Activated CD4-positive, alpha-beta T cell treated with anti-CD3 and anti-CD28 coated beads, Interleukin-10, Interleukin-2, amounts not matched to agents 100 ng/mL and 50 ng/mL, durations not matched to agents 16 hours and 8 hours (primary cell): ENCODE measurements around the gene VASH2.
"Not testable (repeated sequence)": the region's sequence is repeated elsewhere in the genome, so short reads cannot be mapped to it uniquely, and the experiment has no call there.

ENCODE experiments used
- DNase-seq: peaks from one replicate; pipeline ENCODE4 v3.0.0-alpha.2; 2020

Gene VASH2

DNA sequence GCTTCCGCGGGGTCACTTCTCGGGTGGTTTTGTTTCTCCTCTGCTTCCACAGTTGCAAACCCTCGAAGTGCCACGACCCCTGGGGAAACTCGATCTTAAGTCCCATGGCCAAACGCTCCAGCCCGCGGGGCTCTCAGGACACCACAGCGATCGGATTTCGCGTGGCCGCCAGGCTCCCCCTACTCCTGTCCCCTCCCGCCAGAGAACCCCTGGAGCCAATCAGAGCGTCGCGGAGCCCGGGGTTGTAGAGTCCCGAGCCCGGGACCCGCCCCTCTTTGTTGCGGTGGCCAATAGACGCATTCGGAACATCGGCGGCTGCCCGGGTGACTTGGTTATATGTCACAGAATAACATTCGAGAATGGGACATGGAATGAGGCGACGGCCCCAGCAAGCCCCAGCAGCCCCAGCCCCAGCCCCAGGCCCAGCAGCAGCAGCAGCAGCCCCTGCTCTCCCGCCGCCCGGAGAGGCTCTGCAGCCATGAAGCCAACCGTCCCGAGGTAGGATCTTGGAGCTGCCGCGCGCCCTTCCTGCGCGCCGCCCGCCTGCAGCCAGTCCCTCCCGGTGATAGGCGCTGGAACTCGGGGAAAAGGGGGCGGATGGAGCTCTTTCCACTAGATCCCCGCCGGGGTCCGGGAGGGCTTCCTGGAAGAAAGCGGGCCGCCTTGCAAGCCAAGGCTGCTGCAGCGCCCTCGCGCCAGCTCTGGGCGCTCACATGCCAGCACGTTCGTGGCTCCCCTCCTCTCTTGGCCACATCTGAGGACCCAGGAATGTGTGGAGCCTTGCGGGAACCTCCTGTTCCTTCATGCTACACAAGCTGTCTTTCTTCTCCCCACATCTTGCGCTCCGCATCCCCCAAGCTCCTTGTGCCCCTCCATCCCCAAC is at the start of gene VASH2:
TSS of gene VASH2 (plus strand) at position 299 of the 883 bp plus-strand sequence. CDS start 1,002 bp downstream, outside the sequence.
- DNase-seq = peak; percentile 74

DNA sequence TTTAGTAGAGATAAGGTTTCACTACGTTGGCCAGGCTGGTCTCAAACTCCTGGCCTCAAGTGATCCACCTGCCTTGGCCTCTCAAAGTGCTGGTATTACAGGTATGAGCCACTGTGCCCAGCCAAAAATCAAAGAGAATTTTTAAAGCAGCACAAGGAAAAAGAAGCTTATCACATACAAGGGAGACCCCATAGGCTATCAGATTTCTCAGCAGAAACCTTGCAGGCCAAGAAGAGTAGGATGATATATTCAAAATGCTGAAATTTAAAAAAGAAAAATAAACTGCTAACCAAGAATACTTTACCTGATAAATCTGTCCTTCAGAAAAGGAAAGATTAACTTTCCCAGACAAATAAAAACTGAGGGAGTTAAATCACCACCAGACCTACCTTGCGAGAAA is 49.1 kb upstream of the VASH2 start:
- no peak for DNase-seq

DNA sequence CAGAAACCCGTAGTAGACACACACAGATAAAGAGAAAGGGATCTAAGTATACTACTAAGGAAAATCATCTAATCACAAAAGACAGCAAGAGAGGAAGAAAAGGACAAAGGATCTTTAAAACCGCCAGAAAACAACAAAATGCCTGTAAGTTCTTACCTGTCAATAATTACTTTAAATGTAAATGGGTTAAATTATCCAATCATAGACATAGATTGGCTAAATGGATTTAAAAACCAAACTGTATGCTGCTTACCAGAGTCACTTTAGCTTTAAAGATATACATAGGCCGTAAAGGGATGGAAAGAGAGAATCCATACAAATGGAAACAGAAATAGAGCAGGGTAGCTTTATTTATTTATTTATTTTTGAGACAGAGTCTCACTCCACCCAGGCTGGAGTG is 48.3 kb upstream of the VASH2 start:
- DNase-seq = no peak

DNA sequence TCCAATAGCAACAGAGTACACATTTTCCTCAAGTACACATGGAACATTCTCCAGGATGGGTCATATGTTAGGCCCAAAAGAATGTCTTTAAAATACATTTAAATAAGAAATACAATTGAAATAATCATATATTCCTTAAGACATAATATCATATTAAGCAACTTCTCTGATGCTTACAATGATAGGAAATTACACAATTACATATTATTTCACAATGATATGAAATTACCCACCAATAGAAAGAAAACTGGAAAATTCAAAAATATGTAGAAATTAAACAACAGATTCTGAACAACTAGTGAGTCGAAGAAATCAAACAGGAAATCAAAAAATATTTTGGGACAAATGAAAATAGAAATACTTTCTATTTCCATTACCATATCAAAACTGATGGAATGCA is 46.7 kb upstream of the VASH2 start:
- DNase-seq = no peak

DNA sequence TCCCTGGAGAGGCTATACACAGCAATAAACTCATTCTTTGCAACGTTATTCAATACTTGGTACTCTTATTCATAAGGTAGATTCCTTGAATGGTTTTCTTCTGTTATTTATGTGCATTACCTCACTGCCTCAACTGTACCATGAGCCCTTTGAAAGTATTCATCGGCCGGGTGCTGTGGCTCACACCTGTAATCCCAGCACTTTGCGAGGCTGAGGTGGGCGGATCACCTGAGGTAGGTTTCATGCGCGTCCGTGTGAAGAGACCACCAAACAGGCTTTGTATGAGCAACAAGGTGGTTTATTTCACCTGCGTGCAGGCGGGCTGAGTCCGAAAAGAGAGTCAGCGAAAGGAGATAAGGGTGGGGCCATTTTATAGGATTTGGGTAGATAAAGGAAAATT is 42.3 kb upstream of the VASH2 start:
- DNase-seq = not testable (repeated sequence)

DNA sequence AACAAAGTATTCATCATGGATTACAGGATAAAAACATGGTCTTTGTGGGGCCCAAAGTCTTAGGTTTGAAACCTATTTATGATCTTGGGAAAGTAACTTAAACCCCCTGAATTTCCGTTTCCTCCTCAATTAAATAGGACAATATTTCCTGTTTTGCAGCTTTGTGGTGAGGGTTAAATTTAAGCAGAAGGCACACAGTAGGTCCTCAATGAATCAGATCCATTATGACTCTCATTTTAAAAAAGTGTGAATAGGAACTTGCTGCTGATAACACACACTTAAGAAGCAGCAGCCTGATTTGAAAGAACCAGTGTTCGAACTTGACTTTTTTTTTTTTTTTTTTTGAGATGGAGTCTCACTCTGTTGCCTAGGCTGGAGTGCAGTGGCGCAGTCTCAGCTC is 41.4 kb upstream of the VASH2 start:
- no peak for DNase-seq

DNA sequence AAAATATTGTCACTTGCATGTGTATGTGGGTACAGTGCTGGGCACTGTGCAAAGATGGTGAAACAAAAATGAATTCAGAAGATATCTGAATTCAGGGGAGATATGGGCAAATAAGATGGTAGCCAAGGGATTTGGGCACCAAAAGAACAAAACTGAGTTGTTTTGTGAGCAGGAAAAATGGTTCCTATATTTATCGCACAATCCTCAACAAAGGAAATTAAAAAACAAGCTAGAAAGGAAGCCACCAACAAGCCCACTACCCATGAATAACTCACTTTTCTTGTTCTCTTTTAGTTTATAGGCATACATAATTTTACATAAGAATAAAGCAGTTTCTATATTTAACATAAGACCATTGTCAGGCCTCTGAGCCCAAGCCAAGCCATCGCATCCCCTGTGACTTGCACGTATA is 40.7 kb upstream of the VASH2 start:
- no peak for DNase-seq

DNA sequence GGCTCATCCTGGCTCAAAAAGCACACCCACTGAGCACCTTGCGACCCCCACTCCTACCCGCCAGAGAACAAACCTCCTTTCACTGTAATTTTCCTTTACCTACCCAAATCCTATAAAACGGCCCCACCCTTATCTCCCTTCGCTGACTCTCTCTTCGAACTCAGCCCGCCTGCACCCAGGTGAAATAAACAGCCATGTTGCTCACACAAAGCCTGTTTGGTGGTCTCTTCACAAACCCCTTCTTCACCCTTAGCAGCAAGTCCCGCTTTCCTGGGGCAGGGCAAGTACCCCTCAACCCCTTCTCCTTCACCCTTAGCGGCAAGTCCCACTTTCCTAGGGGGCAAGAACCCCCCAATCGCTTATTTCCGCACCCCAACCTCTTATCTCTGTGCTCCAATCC is 40.1 kb upstream of the VASH2 start:
- not testable (repeated sequence) for DNase-seq

DNA sequence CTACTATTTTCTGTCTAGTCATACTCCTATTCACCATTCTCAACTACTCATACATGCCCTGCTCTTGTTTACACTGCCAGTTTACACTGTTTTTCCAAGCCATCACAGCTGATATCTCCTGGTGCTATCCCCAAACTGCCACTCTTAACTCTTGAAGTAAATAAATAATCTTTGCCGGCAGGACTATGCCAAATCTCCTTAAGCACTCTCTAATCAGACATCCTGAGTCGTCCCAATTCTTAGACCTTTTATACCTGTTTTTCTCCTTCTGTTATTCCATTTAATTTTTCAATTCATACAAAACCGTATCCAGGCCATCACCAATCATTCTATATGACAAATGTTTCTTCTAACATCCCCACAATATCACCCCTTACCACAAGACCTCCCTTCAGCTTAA is 36.7 kb upstream of the VASH2 start:
- DNase-seq = not testable (repeated sequence)

DNA sequence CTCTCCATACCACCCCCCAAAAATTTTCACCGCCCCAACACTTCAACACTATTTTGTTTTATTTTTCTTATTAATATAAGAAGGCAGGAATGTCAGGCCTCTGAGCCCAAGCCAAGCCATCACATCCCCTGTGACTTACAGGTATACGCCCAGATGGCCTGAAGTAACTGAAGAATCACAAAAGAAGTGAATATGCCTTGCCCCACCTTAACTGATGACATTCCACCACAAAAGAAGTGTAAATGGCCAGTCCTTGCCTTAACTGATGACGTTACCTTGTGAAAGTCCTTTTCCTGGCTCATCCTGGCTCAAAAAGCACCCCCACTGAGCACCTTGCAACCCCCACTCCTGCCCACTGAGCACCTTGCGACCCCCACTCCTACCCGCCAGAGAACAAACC is 36.2 kb upstream of the VASH2 start:
- DNase-seq = not testable (repeated sequence)

DNA sequence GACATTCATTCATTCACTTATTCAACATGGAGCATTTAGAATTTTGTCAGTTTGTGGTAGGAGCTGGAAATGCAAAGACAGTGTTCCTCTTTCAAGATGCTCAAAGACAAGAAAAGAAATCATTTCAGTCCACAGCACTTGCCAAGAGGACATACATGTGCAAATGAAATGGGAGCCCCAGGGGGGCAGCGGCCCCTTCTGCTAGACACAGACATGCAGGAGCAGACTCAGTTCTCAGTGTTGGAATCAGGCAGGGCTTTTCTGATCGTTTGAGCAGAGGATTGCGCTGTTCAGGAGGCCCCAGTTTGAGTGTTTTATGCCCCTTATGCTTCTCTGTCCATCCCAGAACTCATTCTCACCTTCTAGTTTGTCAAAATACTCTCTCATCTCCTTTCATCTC is 35.6 kb upstream of the VASH2 start:
- DNase-seq = no peak

DNA sequence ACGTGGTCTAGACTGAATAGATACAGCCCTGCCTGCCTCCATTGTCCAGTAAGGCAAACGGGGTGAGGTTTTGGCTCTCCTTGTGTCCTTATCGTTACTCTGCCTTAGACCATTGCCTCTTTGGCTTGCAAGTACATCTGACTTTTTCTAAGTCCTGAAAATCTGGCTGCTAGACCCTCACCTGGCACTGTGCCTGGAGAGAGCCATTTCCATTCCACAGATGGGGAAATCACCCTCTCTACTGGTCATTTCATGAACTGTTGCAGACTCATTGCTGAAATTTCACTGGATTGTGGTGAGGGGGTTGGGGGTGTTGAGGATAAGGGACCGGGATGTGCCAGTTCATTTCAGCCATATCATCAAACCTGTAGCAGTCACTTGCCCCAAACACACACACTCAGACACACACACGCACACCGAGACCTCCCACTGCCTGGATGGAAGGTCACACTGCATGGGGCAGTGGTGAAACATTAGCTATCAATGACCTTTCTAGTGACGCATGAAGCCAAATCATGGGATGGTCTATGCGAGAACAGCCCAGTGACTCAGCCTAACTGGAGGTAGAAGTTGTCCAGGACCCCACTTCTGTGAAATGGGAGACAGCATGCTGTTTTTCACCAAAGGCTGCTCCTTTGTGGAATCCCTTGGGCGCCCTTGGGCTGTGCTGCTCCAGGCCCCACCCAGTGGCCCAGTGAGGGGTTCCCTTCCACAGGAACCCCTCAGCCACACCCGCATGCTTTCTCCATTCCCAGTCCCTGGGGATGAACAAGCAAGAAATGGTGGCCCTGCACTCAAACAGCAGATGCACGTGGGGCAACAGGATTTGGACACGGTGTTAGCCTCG is 34.9 kb upstream of the VASH2 start:
- no peak for DNase-seq

DNA sequence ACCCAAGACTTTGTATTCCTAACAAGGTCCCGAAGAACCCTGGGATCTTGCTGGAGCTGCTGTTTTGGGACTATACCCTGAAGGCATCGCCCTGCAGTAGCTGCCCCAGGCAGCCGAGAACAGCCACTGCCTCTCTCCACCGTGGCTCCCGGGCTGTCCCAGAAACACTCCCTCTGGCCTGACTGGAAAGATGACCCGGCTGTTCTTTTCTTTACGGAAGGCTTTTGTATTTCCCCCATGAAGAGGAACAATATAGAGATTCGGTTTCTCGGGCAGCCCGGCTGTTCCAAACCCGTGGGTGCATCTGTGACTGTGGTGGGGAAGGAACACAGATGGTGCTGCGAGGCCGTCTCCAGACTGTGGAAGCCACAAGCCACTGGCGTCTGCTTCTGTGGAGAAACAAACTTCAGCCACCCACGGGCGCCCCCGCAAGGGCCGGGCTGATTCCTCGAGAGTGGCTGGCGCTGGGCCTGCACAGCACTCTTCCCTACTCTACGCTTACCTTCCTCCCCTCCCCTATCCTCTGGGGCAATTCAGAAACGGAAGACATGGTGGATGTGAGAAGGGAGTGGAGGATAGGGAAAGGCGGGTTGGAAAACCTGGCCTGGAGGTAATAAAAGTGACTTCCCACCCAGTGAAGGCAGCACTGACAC is 33.7 kb upstream of the VASH2 start:
- DNase-seq = no peak

DNA sequence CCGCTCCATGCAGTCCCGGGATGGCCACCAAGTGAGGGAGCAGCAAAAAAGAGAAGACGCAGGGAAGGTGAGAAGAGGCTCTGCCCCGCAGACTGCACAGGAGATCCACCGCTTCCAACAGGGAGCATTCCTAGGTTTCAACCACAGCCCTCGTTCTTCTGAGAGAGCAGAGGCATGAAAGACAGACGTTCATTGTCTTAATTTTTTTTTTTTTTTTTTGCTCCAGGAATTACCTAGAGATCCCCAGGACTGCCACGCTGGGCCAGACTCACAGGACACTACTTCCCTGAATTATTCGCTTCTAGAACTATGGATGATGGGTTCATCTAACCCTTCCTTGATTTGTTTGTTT is 33.2 kb upstream of the VASH2 start:
- no peak for DNase-seq

DNA sequence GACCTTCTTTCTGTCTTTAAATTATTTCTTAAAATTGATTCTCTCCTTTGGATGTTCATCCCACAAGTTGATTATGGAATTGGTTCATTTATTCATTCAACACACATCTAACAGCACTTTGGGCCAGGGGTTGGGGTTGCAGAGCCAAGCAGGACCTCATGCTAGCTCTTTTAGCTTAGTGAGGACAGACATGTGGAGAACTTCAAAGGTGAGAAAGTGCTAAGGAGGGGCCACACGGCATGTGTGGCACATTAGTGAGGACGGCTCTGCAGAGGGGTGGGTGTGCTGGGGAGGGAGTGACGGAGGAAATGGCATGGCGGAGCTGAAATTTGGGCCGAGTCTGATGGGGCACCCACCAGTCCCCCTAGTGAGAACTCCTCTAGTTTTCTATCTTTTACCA is 32.5 kb upstream of the VASH2 start:
- DNase-seq = no peak

DNA sequence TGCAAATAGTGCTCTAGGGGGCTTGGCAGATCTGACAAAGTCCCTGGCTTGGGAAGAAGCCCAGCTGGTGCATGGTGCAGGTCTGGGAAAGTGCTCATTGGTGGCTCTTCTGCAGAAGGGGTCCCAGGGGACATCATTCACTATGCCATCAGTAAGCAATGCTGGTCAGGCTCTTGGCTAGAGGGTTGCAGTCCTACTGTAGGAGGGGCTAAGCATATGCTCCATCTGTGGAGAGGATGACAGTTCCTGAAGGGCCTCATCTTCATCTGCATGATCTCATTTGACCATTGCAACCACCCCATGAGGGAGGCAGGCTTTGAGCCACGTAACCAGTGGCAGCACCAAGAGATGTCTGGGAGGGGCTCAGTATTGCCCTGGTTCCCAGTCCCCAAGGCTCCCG is 31.5 kb upstream of the VASH2 start:
- DNase-seq = no peak

DNA sequence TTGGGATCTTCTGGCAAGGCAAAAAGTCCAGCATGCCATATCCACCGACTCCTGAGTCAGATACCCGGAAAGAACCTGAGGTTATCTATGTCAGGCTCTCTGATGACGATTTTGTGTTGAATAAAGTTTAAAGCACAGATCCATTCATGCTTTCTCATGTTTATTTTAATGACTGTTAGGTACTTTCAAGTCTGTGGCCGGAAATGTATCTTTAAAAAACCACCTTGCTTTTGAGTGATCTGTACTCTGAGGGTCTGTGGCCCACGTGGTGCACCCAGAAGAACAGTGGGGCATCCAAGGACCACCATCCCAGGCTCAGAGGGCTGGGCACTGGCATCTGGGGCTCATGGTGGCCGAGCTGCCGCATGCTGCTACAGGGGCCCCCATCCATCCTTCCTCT is 30.1 kb upstream of the VASH2 start:
- no peak for DNase-seq

DNA sequence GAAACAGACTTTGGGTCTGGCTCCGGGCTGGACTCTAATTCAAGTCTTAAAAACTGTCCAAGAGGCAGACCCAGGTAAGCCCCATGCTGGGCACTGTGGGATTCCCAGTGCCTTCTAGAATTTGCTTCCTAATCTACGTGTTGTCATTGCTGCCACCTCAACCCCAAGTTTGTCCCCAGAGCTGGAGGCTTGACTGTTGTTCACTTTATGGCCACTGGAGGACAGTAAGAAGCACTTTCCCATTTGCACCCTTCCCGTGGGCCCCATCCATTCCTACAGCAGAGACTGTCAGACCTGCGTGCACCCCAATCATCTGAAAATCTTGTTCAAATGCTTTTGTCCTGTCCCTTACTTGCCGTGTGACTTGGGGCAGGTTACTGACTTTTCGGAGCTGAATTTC is 29.4 kb upstream of the VASH2 start:
- no peak for DNase-seq

DNA sequence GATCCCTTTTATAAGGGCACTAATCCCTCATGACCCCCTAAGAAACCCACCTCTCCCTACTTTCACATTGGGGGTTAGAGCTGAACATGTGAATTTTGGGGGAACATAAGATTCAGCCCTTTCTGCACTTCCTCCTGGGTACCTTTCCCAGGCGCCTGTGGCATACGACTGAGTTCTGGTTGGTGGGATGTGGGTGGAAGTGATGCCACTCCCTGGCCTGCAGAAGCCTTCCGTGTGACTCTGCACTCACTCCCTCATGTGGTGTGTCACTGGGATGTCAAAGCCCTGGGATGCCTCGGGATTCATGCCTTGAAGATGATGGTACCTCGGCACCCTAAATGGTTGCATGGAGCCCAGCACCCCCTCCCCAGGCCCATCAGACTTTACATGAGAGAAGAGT is 28.3 kb upstream of the VASH2 start:
- no peak for DNase-seq

DNA sequence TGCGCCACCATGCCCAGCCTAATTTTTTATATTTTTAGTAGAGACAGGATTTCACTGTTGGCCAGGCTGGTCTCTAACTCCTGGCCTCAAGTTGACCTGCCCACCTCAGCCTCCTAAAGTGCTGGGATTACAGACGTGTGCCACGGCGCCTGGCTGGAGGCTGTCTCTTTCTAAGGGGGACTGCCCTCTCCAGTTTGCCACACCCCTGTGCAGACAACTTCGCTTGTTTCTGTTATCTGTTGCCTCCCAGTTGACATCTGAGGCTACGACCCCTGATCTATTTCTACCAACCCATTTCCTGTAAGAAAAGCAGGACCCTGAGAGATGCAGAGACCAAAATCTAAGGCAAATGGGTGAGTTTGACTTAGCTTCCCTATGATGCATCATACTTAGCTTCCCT is 24.0 kb upstream of the VASH2 start:
- no peak for DNase-seq

DNA sequence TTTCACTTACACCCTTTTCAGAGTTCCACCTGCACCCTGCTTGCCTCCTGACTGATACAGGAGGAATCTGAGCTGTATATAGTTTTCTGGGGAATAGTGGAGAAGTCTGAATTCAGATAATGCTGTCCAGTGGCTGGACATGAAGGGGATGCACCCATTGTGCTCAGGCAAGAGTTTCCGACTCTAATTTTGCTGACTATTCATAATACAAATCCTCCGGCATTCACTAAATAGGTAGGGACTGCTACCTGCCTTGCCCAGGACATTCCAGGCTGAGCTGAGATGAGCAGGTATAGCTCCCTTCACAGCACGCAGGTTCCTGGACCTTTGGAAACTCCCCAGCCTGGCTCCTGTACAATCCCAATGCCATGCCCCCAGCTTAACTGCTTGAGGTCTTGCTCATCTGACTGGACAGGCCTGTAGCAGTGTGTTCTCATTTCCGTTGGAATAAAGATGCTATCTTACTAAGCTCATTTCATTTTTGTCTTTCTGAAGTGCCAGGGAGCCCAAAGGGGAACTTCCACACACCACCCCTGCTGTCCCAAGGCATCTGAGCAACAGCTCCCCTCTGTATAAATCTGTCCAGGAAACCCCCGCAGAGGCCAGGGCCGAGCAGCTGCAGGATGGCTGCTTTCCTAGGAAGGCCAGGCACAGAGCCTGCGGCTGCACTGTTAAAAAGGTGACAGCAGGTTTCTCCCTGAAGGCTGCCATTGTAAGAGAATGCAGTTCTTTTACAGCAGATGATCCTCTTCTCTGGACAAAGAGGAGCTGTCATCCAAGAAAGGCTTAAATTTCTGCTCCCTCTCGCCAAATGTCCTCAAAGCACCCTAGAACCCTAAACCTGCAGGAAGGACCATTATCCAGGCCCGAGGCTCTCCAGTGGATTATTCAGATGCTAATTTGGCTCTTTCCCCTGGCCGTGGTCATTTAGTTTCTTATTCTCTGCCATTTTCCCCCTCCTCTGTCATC is 21.7 kb upstream of the VASH2 start:
- no peak for DNase-seq

DNA sequence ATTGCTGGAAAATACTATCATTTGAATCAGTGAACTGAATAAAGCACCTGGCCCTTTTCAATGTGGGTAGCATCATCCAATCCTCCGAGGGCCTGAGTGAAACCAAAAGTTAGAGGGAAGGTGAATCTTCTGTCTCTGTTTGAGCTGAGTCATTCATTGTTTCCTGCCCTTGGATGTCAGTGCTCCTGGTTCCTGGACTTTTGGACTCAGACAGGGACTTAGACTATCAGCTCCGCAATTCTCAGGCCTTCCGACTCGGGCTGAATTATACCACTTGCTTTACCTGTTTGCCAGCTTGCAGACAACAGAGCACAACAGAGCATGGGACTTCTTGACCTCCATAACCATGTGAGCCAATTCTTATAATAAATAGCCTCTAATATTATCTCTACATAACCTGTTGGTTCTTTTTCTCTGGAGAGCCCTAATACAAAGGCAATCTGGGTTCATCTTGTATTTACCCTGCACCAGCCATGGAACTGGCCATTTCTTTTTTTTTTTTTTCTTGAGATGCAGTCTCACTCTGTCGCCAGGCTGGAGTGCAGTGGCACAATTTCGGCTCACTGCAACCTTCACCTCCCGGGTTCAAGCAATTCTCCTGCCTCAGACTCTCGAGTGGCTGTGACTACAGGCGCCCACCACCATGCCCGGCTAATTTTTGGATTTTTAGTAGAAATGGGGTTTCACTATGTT is 19.2 kb upstream of the VASH2 start:
- peak; percentile 16 for DNase-seq
